Measurements from ENCODE around the gene ADAMTS8. TPM values are rescaled to one million over a fixed set of nuclear protein-coding genes. Genes with fewer than 3 reads are reported as not detected.

ADAMTS8 gene
- polyA plus RNA-seq, 1 experiment, result 17.6 TPM

- TF ChIP-seq, protein P1, sequence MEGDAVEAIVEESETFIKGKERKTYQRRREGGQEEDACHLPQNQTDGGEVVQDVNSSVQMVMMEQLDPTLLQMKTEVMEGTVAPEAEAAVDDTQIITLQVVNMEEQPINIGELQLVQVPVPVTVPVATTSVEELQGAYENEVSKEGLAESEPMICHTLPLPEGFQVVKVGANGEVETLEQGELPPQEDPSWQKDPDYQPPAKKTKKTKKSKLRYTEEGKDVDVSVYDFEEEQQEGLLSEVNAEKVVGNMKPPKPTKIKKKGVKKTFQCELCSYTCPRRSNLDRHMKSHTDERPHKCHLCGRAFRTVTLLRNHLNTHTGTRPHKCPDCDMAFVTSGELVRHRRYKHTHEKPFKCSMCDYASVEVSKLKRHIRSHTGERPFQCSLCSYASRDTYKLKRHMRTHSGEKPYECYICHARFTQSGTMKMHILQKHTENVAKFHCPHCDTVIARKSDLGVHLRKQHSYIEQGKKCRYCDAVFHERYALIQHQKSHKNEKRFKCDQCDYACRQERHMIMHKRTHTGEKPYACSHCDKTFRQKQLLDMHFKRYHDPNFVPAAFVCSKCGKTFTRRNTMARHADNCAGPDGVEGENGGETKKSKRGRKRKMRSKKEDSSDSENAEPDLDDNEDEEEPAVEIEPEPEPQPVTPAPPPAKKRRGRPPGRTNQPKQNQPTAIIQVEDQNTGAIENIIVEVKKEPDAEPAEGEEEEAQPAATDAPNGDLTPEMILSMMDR (IDR thresholded peaks at IDR 0.05; ENCODE audit: low read depth, low read length), result no peak
- CTCF ChIA-PET, result interaction anchor here (0.7 to 1.3 kb wide), 2 partner anchors 23 to 196 kb away, joined by 3 to 4 read pairs; no protein-coding TSS in a partner anchor
- Histone ChIP-seq H3K9me3 (ENCODE audit: control insufficient read depth, insufficient read depth, low read length) (no peaks in the 10 kb centered on the region; the same call in 1 of the 2 replicates), H3K27ac (ENCODE audit: low read depth, low read length) (no peak overlapping the region), H3K27me3 (ENCODE audit: control insufficient read depth, insufficient read depth, low read length) (no peaks in the 10 kb centered on the region), H3K4me3 (ENCODE audit: low read depth, low read length) (no peak overlapping the region)
- DNase-seq (ENCODE audit: low read depth, low spot score), result no peak
- POLR2A ChIA-PET, result interaction anchor here (1.1 kb wide), 1 partner anchor 13 kb away, joined by 3 read pairs; no protein-coding TSS in a partner anchor
Observed at GRCh38 chr11:130408401-130408890, 20.0 kb downstream of the ADAMTS8 start.

DNA sequence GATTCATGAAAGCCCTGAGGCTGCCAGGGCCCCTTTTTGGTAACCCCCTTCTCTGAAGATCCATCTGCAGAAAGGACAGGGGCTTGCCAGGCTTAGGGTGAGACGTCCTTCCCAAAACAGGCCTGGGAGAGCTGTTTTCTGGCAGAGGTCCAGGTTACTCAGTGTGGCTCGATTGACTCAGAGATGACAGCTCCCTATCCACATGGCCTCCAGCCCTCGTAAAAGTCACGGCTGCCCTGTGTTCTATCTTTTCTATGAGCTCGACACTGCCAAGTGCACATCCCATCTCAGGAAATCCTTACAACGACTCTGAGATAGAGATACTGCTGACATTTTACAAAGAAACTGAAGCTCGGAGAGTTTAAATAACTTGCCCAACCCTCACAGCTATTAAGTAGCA is 20.4 kb downstream of the ADAMTS8 start:
- POLR2A ChIA-PET, result interaction anchor here (1.1 kb wide), 1 partner anchor 13 kb away, joined by 3 read pairs; no protein-coding TSS in a partner anchor
- no peaks in the 10 kb centered on the region for H3K27me3 ChIP-seq (ENCODE audit: control insufficient read depth, insufficient read depth, low read length)
- no peak for DNase-seq (ENCODE audit: low read depth, low spot score)
- no peaks in the 10 kb centered on the region; the same call in 1 of the 2 replicates for H3K9me3 ChIP-seq (ENCODE audit: control insufficient read depth, insufficient read depth, low read length)
- TF ChIP-seq, protein P1 (IDR thresholded peaks at IDR 0.05; ENCODE audit: low read depth, low read length), result no peak
- CTCF ChIA-PET, result interaction anchor here (0.6 to 1.3 kb wide), 2 partner anchors 17 to 23 kb away, joined by 4 to 6 read pairs; no protein-coding TSS in a partner anchor
- no peak overlapping the region for H3K4me3 ChIP-seq (ENCODE audit: low read depth, low read length)
- H3K27ac ChIP-seq (ENCODE audit: low read depth, low read length), result no peak overlapping the region

GRCh38 chr11:130405428-130405827 is 23.0 kb downstream of the ADAMTS8 start:
- TF ChIP-seq, protein P1 (IDR thresholded peaks at IDR 0.05; ENCODE audit: low read depth, low read length), result no peak
- Histone ChIP-seq H3K9me3 (ENCODE audit: control insufficient read depth, insufficient read depth, low read length) (no peaks in the 10 kb centered on the region; the same call in 1 of the 2 replicates), H3K4me3 (ENCODE audit: low read depth, low read length) (no peak overlapping the region), H3K27me3 (ENCODE audit: control insufficient read depth, insufficient read depth, low read length) (no peaks in the 10 kb centered on the region), H3K27ac (ENCODE audit: low read depth, low read length) (no peak overlapping the region)
- POLR2A ChIA-PET, result interaction anchor here (0.7 kb wide), 1 partner anchor 284 kb away, joined by 3 read pairs; no protein-coding TSS in a partner anchor
- DNase-seq (ENCODE audit: low read depth, low spot score), result no peak
- CTCF ChIA-PET, result no interaction called here

DNA sequence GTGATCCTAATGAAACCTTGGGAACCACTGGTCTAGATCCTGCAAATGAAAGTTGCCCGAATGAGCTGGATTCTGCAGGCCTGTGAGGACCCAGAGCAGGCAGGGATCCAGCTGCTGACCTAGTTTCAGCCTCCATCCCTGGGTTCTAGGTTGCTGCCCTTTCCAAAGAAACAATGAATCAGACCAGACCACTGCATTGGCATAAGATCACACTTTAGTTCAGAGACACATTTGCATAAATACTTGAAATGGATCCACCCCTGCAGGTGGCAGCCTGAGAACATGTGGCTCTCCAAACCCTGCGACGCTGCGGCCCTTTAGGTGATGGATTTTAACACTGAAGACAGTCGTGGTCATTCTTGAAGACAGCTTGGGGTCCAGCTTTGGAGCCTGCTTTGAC is 23.7 kb downstream of the ADAMTS8 start:
- TF ChIP-seq, protein P1 (IDR thresholded peaks at IDR 0.05; ENCODE audit: low read depth, low read length), result no peak
- H3K27me3 ChIP-seq (ENCODE audit: control insufficient read depth, insufficient read depth, low read length), result no peaks in the 10 kb centered on the region
- no peak overlapping the region for H3K4me3 ChIP-seq (ENCODE audit: low read depth, low read length)
- CTCF ChIA-PET, result no interaction called here
- no peaks in the 10 kb centered on the region; the same call in 1 of the 2 replicates for H3K9me3 ChIP-seq (ENCODE audit: control insufficient read depth, insufficient read depth, low read length)
- POLR2A ChIA-PET, result interaction anchor here (0.7 kb wide), 1 partner anchor 284 kb away, joined by 3 read pairs; no protein-coding TSS in a partner anchor
- DNase-seq (ENCODE audit: low read depth, low spot score), result no peak
- no peak overlapping the region for H3K27ac ChIP-seq (ENCODE audit: low read depth, low read length)

GRCh38 chr11:130403967-130404366 is 24.4 kb downstream of the ADAMTS8 start:
- H3K27ac ChIP-seq (ENCODE audit: low read depth, low read length), result peak overlapping the region; percentile 97
- ChIA-PET CTCF (interaction anchor here (1.5 kb wide), 1 partner anchor 491 kb away, joined by 5 read pairs; no protein-coding TSS in a partner anchor), POLR2A (interaction anchor here (1.1 to 1.9 kb wide), 5 partner anchors 12 to 20 kb away, joined by 3 to 27 read pairs (median 6); no protein-coding TSS in a partner anchor)
- DNase-seq (ENCODE audit: low read depth, low spot score), result no peak
- H3K27me3 ChIP-seq (ENCODE audit: control insufficient read depth, insufficient read depth, low read length), result no peaks in the 10 kb centered on the region
- no peak overlapping the region for H3K4me3 ChIP-seq (ENCODE audit: low read depth, low read length)
- no peaks in the 10 kb centered on the region; the same call in 1 of the 2 replicates for H3K9me3 ChIP-seq (ENCODE audit: control insufficient read depth, insufficient read depth, low read length)
- TF ChIP-seq, protein P1 (IDR thresholded peaks at IDR 0.05; ENCODE audit: low read depth, low read length), result no peak
